Brain microvascular endothelial cell (primary cell): Measurements from ENCODE around the gene TMEM135.

Experiments used
- DNase-seq: peaks from one replicate; pipeline ENCODE4 v3.0.0-alpha.2; 2020
- H3K27ac ChIP-seq: fragments of 250-450 bp; sonication (Bioruptor Pico); 2 replicates; pipeline ENCODE4 v1.5.1; 2020; ENCODE audit warnings: mild to moderate bottlenecking, moderate library complexity
- H3K27me3 ChIP-seq: fragments of 250-450 bp; sonication (Bioruptor Pico); replicated peaks from 2 replicates; pipeline ENCODE4 v1.5.1; 2020; ENCODE audit warnings: mild to moderate bottlenecking
- H3K36me3 ChIP-seq: fragments of 250-450 bp; sonication (Bioruptor Pico); replicated peaks from 2 replicates; pipeline ENCODE4 v1.5.1; 2020; ENCODE audit warnings: mild to moderate bottlenecking
- H3K4me3 ChIP-seq: 2 replicates; pipeline ENCODE4 v1.5.1; 2011; ENCODE audit warnings: low read depth, mild to moderate bottlenecking, control low read depth, low read length, moderate library complexity
- in situ Hi-C: cut with HindIII; loops from 2 replicates; pipeline ENCODE4 v1.10.0; 2017; ENCODE audit warnings: low sequenced_read_pairs, low pct_ligation_motif_present
- TF ChIP-seq, protein P1 (sequence below): IDR thresholded peaks from 2 replicates; pipeline ENCODE4 v1.5.1; 2011; ENCODE audit warnings: low read depth, mild to moderate bottlenecking, moderate library complexity, low read length, control low read depth, inconsistent platforms; ENCODE audit errors: missing control alignments

TMEM135 gene

DNA sequence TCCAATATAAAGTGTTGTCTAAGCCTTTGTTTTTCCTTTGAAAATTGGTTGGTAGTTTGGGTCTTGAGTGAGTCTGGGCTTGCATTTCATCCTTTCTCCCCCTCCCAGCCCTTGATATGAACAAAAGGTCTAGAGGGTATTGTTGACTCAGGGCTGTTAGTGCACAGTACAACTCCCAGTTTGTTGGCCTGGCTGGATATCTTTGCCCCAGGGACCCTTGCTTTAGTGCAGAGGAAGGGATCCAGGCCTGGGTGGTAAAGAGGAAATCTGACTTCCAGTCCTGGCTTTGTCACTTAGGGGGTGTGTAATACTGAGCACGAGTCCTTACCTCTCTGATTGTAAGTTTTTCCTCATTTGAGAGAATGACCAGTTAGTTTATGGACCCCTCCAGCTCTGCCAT is 330.4 kb downstream of the TMEM135 start:
- H3K4me3 ChIP-seq, result no peak overlapping the region
- no peaks in the 10 kb centered on the region for H3K27me3 ChIP-seq
- DNase-seq, result no peak
- no peaks in the 10 kb centered on the region for H3K36me3 ChIP-seq
- in situ Hi-C loops, result no loop called here
- no peak overlapping the region for H3K27ac ChIP-seq
- TF ChIP-seq, protein P1, sequence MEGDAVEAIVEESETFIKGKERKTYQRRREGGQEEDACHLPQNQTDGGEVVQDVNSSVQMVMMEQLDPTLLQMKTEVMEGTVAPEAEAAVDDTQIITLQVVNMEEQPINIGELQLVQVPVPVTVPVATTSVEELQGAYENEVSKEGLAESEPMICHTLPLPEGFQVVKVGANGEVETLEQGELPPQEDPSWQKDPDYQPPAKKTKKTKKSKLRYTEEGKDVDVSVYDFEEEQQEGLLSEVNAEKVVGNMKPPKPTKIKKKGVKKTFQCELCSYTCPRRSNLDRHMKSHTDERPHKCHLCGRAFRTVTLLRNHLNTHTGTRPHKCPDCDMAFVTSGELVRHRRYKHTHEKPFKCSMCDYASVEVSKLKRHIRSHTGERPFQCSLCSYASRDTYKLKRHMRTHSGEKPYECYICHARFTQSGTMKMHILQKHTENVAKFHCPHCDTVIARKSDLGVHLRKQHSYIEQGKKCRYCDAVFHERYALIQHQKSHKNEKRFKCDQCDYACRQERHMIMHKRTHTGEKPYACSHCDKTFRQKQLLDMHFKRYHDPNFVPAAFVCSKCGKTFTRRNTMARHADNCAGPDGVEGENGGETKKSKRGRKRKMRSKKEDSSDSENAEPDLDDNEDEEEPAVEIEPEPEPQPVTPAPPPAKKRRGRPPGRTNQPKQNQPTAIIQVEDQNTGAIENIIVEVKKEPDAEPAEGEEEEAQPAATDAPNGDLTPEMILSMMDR, result no peak

DNA sequence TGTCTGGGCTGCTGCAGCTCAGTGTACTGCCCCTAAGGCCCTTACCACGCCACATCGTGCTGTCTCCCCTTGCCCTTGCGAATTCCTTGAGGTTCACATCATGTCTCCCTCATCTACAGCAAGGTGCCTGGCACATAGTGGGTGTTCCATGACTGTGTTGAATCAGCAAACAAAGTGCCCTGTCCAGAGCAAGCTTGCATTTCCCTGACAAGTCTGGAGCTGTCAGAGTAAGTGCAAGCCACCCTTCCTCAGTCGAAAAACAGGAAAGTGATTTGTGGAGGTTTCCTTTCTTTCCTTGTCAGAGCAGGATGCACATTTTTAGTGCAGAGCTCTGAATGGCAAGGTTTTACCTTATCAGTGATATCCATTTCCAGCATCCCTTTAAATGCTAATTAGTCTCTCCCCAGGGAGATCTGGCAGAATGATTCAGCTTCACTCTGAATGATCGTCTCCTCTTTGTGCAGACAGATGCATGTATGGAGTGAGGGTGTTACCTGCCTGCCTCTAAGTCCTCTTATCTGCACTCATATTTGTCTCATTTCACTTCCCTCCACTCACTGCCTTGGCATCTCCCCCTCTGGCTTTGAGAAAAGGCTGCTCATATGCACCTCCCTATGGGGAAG is 331.2 kb downstream of the TMEM135 start:
- Histone ChIP-seq H3K36me3 (no peaks in the 10 kb centered on the region), H3K27ac (no peak overlapping the region), H3K27me3 (no peaks in the 10 kb centered on the region), H3K4me3 (no peak overlapping the region)
- DNase-seq, result no peak
- in situ Hi-C loops, result no loop called here
- TF ChIP-seq, protein P1, result no peak

GRCh38 chr11:87369888-87370287 is 332.2 kb downstream of the TMEM135 start:
- Histone ChIP-seq H3K27ac (no peak overlapping the region), H3K36me3 (no peaks in the 10 kb centered on the region), H3K27me3 (no peaks in the 10 kb centered on the region), H3K4me3 (no peak overlapping the region)
- DNase-seq, result no peak
- in situ Hi-C loops, result no loop called here
- TF ChIP-seq, protein P1, result no peak

GRCh38 chr11:87372065-87372464 is 334.3 kb downstream of the TMEM135 start:
- DNase-seq, result no peak
- Histone ChIP-seq H3K4me3 (no peak overlapping the region), H3K27me3 (no peaks in the 10 kb centered on the region), H3K36me3 (no peaks in the 10 kb centered on the region), H3K27ac (no peak overlapping the region)
- in situ Hi-C loops, result no loop called here
- TF ChIP-seq, protein P1, result no peak
